ENCODE measurements around the gene CEMIP. TPM values are rescaled to one million over a fixed set of nuclear protein-coding genes. Genes with fewer than 3 reads are reported as not detected.

Gene CEMIP
- total RNA-seq, 2 donors from 2014 or later = 1.6 TPM; not detected in 1

DNA sequence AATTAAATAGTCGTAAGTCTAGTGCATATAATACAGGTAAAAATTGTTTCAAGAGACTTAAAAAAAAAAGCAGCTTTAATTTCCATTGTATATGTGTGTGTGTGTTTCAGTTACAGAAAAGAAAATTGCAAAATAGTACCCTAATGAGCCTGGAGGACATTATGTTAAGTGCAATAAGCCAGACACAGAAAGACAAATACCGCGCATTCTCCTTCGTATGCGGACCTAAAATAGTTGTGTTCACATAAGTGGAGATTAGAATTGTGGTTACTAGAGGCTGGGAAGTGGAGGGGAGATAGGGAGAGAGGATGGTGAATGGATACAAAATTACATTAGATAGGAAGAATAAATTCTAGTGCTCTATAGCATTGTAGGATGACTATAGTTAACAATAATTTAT, 206.8 kb downstream of the CEMIP start:
- TF ChIP-seq, protein P1, sequence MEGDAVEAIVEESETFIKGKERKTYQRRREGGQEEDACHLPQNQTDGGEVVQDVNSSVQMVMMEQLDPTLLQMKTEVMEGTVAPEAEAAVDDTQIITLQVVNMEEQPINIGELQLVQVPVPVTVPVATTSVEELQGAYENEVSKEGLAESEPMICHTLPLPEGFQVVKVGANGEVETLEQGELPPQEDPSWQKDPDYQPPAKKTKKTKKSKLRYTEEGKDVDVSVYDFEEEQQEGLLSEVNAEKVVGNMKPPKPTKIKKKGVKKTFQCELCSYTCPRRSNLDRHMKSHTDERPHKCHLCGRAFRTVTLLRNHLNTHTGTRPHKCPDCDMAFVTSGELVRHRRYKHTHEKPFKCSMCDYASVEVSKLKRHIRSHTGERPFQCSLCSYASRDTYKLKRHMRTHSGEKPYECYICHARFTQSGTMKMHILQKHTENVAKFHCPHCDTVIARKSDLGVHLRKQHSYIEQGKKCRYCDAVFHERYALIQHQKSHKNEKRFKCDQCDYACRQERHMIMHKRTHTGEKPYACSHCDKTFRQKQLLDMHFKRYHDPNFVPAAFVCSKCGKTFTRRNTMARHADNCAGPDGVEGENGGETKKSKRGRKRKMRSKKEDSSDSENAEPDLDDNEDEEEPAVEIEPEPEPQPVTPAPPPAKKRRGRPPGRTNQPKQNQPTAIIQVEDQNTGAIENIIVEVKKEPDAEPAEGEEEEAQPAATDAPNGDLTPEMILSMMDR (IDR thresholded peaks at IDR 0.05) = no peak
- TF ChIP-seq POLR2A (IDR thresholded peaks at IDR 0.05) = no peak
- Histone ChIP-seq H3K9me3 (no peaks in the 10 kb centered on the region), H3K27me3 (no peaks in the 10 kb centered on the region), H3K4me1 (peaks cover 34% of the 10 kb centered on the region), H3K36me3 (replicated peaks in 1 of 2; ENCODE audit: insufficient read depth in 1 of 2, low read depth in 2 of 2) (no peaks in the 10 kb centered on the region), H3K27ac (no peak overlapping the region), H3K4me3 (no peak overlapping the region)
- DNase-seq = no peak
- 80 to 90% methylated on average over 5 of the region's 5 CpGs for WGBS, 2 donors
- no peak for ATAC-seq
- intact Hi-C loops (cut with DNase I) = loop anchor here (10.0 kb wide), 1 partner anchor 279 kb away; no protein-coding TSS in a partner anchor

DNA sequence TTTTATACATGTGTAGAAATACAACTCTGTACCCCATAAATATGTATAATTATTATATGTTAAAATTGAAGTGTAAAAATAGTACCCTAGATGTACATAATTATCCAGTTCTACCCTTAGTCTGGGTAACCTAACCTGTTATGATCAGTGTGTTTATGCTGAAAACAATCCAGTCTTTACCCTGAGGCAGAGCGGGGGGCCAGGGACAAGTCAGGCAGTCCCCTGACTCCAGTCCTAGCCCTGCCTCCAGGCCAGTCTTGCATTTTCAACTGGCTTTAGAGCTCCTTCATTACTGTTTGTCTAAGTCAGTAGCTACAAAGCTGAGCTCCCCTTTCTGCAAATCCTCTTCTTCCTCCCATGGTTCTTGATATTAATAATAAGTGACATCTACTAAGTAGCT, 207.3 kb downstream of the CEMIP start:
- no peaks in the 10 kb centered on the region for H3K27me3 ChIP-seq
- 77 to 100% methylated on average over 1 of the region's 1 CpG for WGBS, 2 donors
- H3K4me1 ChIP-seq = peaks cover 39% of the 10 kb centered on the region
- no peak for DNase-seq
- no peak overlapping the region for H3K27ac ChIP-seq
- intact Hi-C loops (cut with DNase I) = loop anchor here (10.0 kb wide), 1 partner anchor 278 kb away; no protein-coding TSS in a partner anchor
- no peak overlapping the region for H3K4me3 ChIP-seq
- H3K36me3 ChIP-seq (replicated peaks in 1 of 2; ENCODE audit: insufficient read depth in 1 of 2, low read depth in 2 of 2) = no peaks in the 10 kb centered on the region
- TF ChIP-seq, protein P1 (IDR thresholded peaks at IDR 0.05) = no peak
- no peak for TF ChIP-seq POLR2A (IDR thresholded peaks at IDR 0.05)
- no peaks in the 10 kb centered on the region for H3K9me3 ChIP-seq
- ATAC-seq = no peak

DNA sequence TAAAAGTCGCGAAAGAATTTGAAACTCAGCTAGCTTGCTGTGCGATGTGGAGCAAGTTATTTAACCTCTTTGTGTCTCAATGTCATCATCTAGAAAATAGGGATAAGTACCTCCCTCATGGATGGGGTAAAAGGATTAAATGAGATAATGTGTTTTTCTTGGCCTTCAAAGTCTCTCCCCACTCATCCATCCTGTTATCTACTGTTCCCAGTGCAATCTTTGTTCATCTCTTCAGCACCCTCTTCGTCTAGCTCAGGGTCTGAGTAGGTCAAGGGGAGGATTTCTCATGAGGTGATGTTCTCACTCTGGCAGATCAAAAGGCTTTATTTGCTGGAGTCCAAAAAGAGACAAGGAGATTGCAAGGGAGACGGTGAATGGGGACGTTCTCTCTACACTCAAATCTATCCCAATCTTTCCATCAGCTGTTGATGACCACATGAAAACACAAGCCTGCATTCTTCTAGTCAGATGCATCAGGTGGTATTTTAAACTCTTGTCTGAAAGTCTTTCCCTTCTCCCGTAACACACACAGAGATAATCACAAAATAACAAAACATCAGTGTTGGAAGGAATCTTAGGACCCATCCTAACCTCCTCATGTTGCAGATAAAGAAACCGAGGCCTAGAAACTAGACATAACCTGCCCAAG, 209.1 kb downstream of the CEMIP start:
- Histone ChIP-seq H3K9me3 (no peaks in the 10 kb centered on the region), H3K4me1 (peaks cover 45% of the 10 kb centered on the region), H3K27me3 (no peaks in the 10 kb centered on the region), H3K4me3 (peak overlapping the region in 1 of 2 donors; percentile 92), H3K27ac (no peak overlapping the region), H3K36me3 (replicated peaks in 1 of 2; ENCODE audit: insufficient read depth in 1 of 2, low read depth in 2 of 2) (no peaks in the 10 kb centered on the region)
- ATAC-seq = no peak
- 25 to 30% methylated on average over 8 of the region's 8 CpGs for WGBS, 2 donors
- intact Hi-C loops (cut with DNase I) = loop anchor here (10.0 kb wide), 1 partner anchor 277 kb away; no protein-coding TSS in a partner anchor
- no peak for DNase-seq
- TF ChIP-seq, protein P1 (IDR thresholded peaks at IDR 0.05) = no peak
- no peak for TF ChIP-seq POLR2A (IDR thresholded peaks at IDR 0.05)

DNA sequence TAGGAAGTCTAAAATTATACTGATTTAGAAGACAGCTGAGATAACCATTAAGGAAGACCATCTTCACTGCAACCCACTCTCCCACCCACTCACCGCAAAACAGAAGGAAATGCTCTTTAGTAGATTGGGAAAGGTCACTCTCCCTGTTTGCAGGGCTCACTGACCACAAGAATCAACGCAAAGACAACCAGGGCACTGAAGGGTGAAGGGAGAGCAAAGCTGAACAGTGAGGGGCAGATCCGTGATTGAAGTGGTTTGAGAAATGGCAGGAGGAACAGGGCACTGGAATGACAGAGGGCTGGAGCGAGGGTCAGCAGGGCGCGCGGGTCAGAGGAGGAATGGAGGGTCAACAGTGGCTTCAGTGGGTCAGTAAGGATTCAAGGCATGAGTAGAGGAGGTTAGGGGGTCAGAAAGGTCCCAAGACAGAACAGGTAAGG, 209.9 kb downstream of the CEMIP start:
- 1% methylated on average over 7 of the region's 7 CpGs for WGBS, 2 donors
- H3K27me3 ChIP-seq = no peaks in the 10 kb centered on the region
- intact Hi-C loops (cut with DNase I) = loop anchor here (10.0 kb wide), 1 partner anchor 276 kb away; no protein-coding TSS in a partner anchor
- H3K27ac ChIP-seq = peak overlapping the region; percentile 83 to 91 (median 88)
- peaks cover 45% of the 10 kb centered on the region for H3K4me1 ChIP-seq
- H3K9me3 ChIP-seq = no peaks in the 10 kb centered on the region
- ATAC-seq = peak; percentile 0
- no peaks in the 10 kb centered on the region for H3K36me3 ChIP-seq (replicated peaks in 1 of 2; ENCODE audit: insufficient read depth in 1 of 2, low read depth in 2 of 2)
- DNase-seq = no peak
- TF ChIP-seq, protein P1 (IDR thresholded peaks at IDR 0.05) = no peak
- TF ChIP-seq POLR2A (IDR thresholded peaks at IDR 0.05) = no peak
- H3K4me3 ChIP-seq = peak overlapping the region; percentile 92 to 94
